ENCODE results near the gene BTF3L4. TPM values are rescaled to one million over a fixed set of nuclear protein-coding genes. Genes with fewer than 3 reads are reported as not detected.

BTF3L4 gene
- total and polyA plus RNA-seq, 2 experiments from 2014 or later: 112 to 154 TPM

- no peak for TF ChIP-seq CTCF (conservative IDR thresholded peaks at IDR 0.05; ENCODE audit: low read depth in 2 of 2)
- TF ChIP-seq ZNF331 (CRISPR knock-in tag; IDR thresholded peaks at IDR 0.05; ENCODE audit: low read depth): no peak
These were observed 40.1 kb downstream of the BTF3L4 start (continued) for GRCh38 chr1:52096216-52096615.

GRCh38 chr1:52098139-52098871, 42.2 kb downstream of the BTF3L4 start:
- ATAC-seq (peak; percentile 42; the same call in 2 of the 3 replicates), DNase-seq (ENCODE audit: low spot score) (peak; percentile 18)
- Mint-ChIP-seq H3K4me3 (no peak overlapping the region), H3K27me3 (ENCODE audit: insufficient read depth, low read depth, poor library complexity) (peaks cover 8% of the 10 kb centered on the region), H3K9me3 (no peaks in the 10 kb centered on the region; the same call in 2 of the 3 replicates), H3K4me1 (no peaks in the 10 kb centered on the region), H3K36me3 (ENCODE audit: low read depth) (no peaks in the 10 kb centered on the region), H3K27ac (no peak overlapping the region)
- Histone ChIP-seq H3K27me3 (ENCODE audit: insufficient read depth) (no peaks in the 10 kb centered on the region), H3K9me2 (ENCODE audit: insufficient read depth) (no peaks in the 10 kb centered on the region; the same call in 1 of the 2 replicates), H3K4me3 (no peak overlapping the region), H3K79me2 (replicated peaks; ENCODE audit: insufficient read depth) (no peaks in the 10 kb centered on the region), H3K4me1 (ENCODE audit: insufficient read depth) (no peaks in the 10 kb centered on the region), H3K27ac (ENCODE audit: low read depth) (no peak overlapping the region), H3K4me2 (no peak overlapping the region), H2AFZ (no peak overlapping the region), H4K20me1 (replicated peaks; ENCODE audit: insufficient read depth) (no peaks in the 10 kb centered on the region), H3K36me3 (ENCODE audit: insufficient read depth) (no peaks in the 10 kb centered on the region), H3F3A (replicated peaks; ENCODE audit: low read depth) (no peaks in the 10 kb centered on the region)
- no peak for TF ChIP-seq JUNB (IDR thresholded peaks at IDR 0.05; ENCODE audit: unreplicated experiment)
- TF ChIP-seq ZNF462 (CRISPR knock-in tag; IDR thresholded peaks at IDR 0.05): no peak
- TF ChIP-seq ZNF331 (CRISPR knock-in tag; IDR thresholded peaks at IDR 0.05; ENCODE audit: low read depth): no peak
- no peak for TF ChIP-seq REST (IDR thresholded peaks at IDR 0.05; ENCODE audit: unreplicated experiment)
- TF ChIP-seq CREB1 (CRISPR knock-in tag; IDR thresholded peaks at IDR 0.05; ENCODE audit: low read depth): no peak
- no peak for TF ChIP-seq STAT1 (IDR thresholded peaks at IDR 0.05; ENCODE audit: unreplicated experiment)
- no peak for TF ChIP-seq ZNF114 (CRISPR knock-in tag; IDR thresholded peaks at IDR 0.05)
- TF ChIP-seq EZH2phosphoT487 (IDR thresholded peaks at IDR 0.05; ENCODE audit: unreplicated experiment): no peak
- no peak for TF ChIP-seq NANOG (IDR thresholded peaks at IDR 0.05; ENCODE audit: borderline replicate concordance)
- TF ChIP-seq POLR2AphosphoS5 (IDR thresholded peaks at IDR 0.05; ENCODE audit: low read depth): no peak
- TF ChIP-seq EZH2 (IDR thresholded peaks at IDR 0.05; ENCODE audit: low read depth, unreplicated experiment): no peak
